ENCODE results near the gene HOXD9.

The HOXD9 gene

DNA sequence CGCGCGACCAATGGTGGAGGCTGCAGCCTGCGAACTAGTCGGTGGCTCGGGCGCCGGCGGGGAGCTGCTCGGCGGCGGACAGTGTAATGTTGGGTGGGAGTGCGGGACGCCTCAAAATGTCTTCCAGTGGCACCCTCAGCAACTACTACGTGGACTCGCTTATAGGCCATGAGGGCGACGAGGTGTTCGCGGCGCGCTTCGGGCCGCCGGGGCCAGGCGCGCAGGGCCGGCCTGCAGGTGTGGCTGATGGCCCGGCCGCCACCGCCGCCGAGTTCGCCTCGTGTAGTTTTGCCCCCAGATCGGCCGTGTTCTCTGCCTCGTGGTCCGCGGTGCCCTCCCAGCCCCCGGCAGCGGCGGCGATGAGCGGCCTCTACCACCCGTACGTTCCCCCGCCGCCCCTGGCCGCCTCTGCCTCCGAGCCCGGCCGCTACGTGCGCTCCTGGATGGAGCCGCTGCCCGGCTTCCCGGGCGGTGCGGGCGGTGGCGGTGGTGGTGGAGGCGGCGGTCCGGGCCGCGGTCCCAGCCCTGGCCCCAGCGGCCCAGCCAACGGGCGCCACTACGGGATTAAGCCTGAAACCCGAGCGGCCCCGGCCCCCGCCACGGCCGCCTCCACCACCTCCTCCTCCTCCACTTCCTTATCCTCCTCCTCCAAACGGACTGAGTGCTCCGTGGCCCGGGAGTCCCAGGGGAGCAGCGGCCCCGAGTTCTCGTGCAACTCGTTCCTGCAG is at the start of gene HOXD9:
TSS of gene HOXD9 (plus strand) at position 37 of the 728 bp plus-strand sequence. CDS start at position 87, 50 bp downstream.
- no peak for DNase-seq (ENCODE audit: low read depth, low spot score)
- no peaks in the 10 kb centered on the region for H3K9me3 ChIP-seq (ENCODE audit: control insufficient read depth, insufficient read depth, low read length)
- WGBS (ENCODE audit: insufficient coverage, insufficient read length), result no CpG with 5 or more reads among the region's 84 CpGs
- H3K36me3 ChIP-seq (ENCODE audit: control insufficient read depth, insufficient read depth, low read length), result no peaks in the 10 kb centered on the region
- H3K4me1 ChIP-seq (ENCODE audit: control insufficient read depth, insufficient read depth, low read length), result peaks cover 7% of the 10 kb centered on the region; the same call in 1 of the 2 replicates
- H3K27ac ChIP-seq (ENCODE audit: low read length), result no peak within 1 kb of the TSS
- H3K27me3 ChIP-seq (ENCODE audit: control insufficient read depth, insufficient read depth, low read length), result peaks cover 92% of the 10 kb centered on the region
- H3K4me3 ChIP-seq (ENCODE audit: low read length), result peak within 1 kb of the TSS; percentile 22; the same call in 1 of the 2 replicates

DNA sequence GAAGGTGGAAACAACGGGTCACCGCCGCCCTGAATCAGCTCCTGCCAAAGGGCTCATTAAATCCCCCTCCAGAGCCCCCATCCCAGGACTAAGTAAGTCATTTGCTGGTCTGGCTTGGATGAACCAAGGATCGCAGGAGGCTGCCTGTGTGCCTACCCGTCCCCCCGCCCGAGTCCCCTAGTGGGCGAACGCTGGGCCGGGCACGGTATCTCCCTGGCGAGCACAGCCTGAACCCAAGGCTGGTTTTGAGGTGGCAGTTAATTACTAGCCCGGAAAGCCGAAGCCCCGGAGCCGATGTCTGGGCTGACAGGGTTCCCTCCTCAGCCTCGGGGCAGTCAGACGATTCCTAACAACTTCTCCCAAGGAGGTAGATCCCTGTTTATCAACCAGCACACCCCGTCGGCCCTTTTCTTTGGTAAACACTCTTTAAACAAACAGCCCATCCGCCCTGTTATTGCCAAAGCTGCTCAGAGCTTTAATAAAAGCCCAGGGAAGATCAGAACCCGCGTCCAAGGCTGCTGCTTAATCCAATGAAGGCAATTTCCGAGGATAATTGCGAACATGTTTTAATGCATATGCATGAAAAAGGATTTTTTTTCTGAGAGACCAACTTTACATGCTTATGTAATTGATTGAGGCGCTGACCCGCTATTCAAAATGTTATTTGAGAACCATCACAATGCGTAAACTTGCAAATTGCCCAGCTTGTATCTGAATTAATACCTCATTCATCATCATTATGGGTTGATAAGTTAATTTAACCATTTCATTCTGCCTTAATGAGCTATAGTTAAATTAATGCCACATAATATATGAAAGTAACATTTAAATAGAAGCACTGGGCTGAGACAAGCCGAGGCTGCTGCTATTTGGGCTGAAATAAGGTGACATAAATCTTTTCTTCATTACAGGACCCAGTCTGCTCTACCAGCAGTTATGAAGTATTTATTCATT is 49.3 kb upstream of the HOXD9 start:
- Histone ChIP-seq H3K36me3 (ENCODE audit: control insufficient read depth, insufficient read depth, low read length) (no peaks in the 10 kb centered on the region), H3K27me3 (ENCODE audit: control insufficient read depth, insufficient read depth, low read length) (peaks cover 89% of the 10 kb centered on the region), H3K4me1 (ENCODE audit: control insufficient read depth, insufficient read depth, low read length) (no peaks in the 10 kb centered on the region), H3K9me3 (ENCODE audit: control insufficient read depth, insufficient read depth, low read length) (no peaks in the 10 kb centered on the region), H3K27ac (ENCODE audit: low read length) (no peak overlapping the region), H3K4me3 (ENCODE audit: low read length) (no peak overlapping the region)
- WGBS (ENCODE audit: insufficient coverage, insufficient read length), result no CpG with 5 or more reads among the region's 29 CpGs
- DNase-seq (ENCODE audit: low read depth, low spot score), result no peak

- WGBS (ENCODE audit: insufficient coverage, insufficient read length), result no CpG with 5 or more reads among the region's 7 CpGs
- Histone ChIP-seq H3K9me3 (ENCODE audit: control insufficient read depth, insufficient read depth, low read length) (no peaks in the 10 kb centered on the region), H3K4me1 (ENCODE audit: control insufficient read depth, insufficient read depth, low read length) (no peaks in the 10 kb centered on the region), H3K36me3 (ENCODE audit: control insufficient read depth, insufficient read depth, low read length) (no peaks in the 10 kb centered on the region), H3K4me3 (ENCODE audit: low read length) (no peak overlapping the region), H3K27me3 (ENCODE audit: control insufficient read depth, insufficient read depth, low read length) (peaks cover 87% of the 10 kb centered on the region), H3K27ac (ENCODE audit: low read length) (no peak overlapping the region)
- DNase-seq (ENCODE audit: low read depth, low spot score), result no peak
These were observed 47.5 kb upstream of the HOXD9 start for GRCh38 chr2:176074919-176075425.

DNA sequence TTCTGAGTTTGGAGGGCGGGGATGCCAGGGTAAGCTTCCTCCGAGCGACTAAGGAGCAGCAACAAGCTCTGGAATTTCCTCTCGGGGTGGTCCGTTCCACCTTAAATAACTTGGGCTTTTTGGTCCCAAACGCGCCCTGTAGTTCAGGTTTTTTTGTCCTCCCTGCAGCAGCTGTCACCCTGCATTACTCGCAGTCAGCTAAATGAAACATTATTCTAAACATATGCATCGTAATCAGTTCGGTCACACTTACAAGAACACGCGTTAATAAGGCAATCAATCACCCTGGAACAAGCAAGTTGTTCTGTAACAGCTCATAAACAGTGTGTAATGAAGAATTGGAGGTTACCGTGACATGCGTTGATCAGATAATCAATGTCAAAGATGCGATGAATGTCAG is 47.0 kb upstream of the HOXD9 start:
- no peak for DNase-seq (ENCODE audit: low read depth, low spot score)
- Histone ChIP-seq H3K4me1 (ENCODE audit: control insufficient read depth, insufficient read depth, low read length) (no peaks in the 10 kb centered on the region; the same call in 1 of the 2 replicates), H3K27me3 (ENCODE audit: control insufficient read depth, insufficient read depth, low read length) (peaks cover 84% of the 10 kb centered on the region), H3K36me3 (ENCODE audit: control insufficient read depth, insufficient read depth, low read length) (no peaks in the 10 kb centered on the region), H3K4me3 (ENCODE audit: low read length) (no peak overlapping the region), H3K9me3 (ENCODE audit: control insufficient read depth, insufficient read depth, low read length) (no peaks in the 10 kb centered on the region), H3K27ac (ENCODE audit: low read length) (no peak overlapping the region)
- no CpG with 5 or more reads among the region's 15 CpGs for WGBS (ENCODE audit: insufficient coverage, insufficient read length)

GRCh38 chr2:176076063-176076462 is 46.5 kb upstream of the HOXD9 start:
- H3K27me3 ChIP-seq (ENCODE audit: control insufficient read depth, insufficient read depth, low read length), result peaks cover 84% of the 10 kb centered on the region

DNA sequence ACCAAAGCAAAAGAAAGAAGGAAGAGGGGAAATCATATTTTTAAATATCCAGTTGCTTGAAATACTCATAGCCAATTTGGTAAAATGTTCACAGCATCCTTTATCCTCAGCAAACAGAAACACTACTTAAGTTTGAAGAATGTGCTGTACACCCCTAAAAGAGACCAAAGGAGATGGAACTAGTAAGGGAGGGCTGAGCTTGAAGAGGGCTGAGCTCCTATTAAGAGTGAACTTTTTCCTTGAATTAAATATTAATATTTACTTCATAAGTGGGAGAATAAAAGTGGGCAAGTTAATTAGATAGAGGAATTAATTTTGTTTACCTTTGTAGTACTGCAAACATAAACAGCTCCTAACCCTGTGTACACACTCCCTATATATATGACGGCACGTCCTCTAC is 45.7 kb upstream of the HOXD9 start:
- Histone ChIP-seq H3K4me1 (ENCODE audit: control insufficient read depth, insufficient read depth, low read length) (no peaks in the 10 kb centered on the region; the same call in 1 of the 2 replicates), H3K9me3 (ENCODE audit: control insufficient read depth, insufficient read depth, low read length) (no peaks in the 10 kb centered on the region), H3K27ac (ENCODE audit: low read length) (no peak overlapping the region), H3K36me3 (ENCODE audit: control insufficient read depth, insufficient read depth, low read length) (no peaks in the 10 kb centered on the region), H3K27me3 (ENCODE audit: control insufficient read depth, insufficient read depth, low read length) (peaks cover 84% of the 10 kb centered on the region), H3K4me3 (ENCODE audit: low read length) (no peak overlapping the region)
- no peak for DNase-seq (ENCODE audit: low read depth, low spot score)
- WGBS (ENCODE audit: insufficient coverage, insufficient read length), result no CpG with 5 or more reads among the region's 2 CpGs

More at GRCh38 chr2:176076063-176076462, 46.5 kb upstream of the HOXD9 start:
- Histone ChIP-seq H3K27ac (ENCODE audit: low read length) (no peak overlapping the region), H3K36me3 (ENCODE audit: control insufficient read depth, insufficient read depth, low read length) (no peaks in the 10 kb centered on the region), H3K9me3 (ENCODE audit: control insufficient read depth, insufficient read depth, low read length) (no peaks in the 10 kb centered on the region), H3K4me1 (ENCODE audit: control insufficient read depth, insufficient read depth, low read length) (no peaks in the 10 kb centered on the region; the same call in 1 of the 2 replicates), H3K4me3 (ENCODE audit: low read length) (no peak overlapping the region)
- no peak for DNase-seq (ENCODE audit: low read depth, low spot score)
- WGBS (ENCODE audit: insufficient coverage, insufficient read length), result no CpG with 5 or more reads among the region's 7 CpGs

DNA sequence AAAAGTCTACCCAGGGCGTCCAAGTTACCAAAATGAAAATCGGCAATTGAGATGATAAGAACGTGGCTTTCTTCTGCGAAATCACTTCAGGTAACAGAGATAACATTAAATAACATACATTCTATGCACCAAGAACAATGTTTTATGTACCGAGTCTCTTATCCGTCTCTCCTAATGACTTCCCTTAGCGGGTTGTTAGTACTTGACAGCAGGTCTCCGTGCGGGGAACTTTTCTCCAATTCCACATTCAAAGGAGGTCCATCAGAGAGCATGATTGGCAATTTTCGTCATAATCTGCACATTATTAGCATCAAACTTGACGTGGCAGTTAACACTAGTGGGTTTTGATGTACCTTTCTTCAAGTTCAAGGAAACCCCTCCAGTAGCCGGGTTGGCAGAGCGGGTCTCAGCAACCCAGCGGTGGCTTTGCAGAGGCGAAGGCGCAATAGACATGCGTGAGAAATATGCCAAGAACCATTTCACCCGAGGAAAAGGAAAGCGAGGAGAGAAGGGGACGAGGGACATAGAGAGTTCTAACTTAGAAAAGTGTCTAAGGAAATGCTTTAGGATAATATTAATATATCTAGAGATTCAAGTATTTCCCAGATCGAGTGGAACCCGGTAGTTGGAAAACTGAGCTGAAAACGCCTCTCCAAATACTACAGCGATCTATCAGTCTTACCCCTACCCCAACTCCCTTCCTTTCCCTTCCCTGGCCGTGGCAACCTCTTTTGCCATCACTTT is 43.8 kb upstream of the HOXD9 start:
- H3K36me3 ChIP-seq (ENCODE audit: control insufficient read depth, insufficient read depth, low read length), result no peaks in the 10 kb centered on the region
- no peak overlapping the region for H3K27ac ChIP-seq (ENCODE audit: low read length)
- no CpG with 5 or more reads among the region's 25 CpGs for WGBS (ENCODE audit: insufficient coverage, insufficient read length)
- DNase-seq (ENCODE audit: low read depth, low spot score), result no peak
- peaks cover 84% of the 10 kb centered on the region for H3K27me3 ChIP-seq (ENCODE audit: control insufficient read depth, insufficient read depth, low read length)
- no peaks in the 10 kb centered on the region for H3K9me3 ChIP-seq (ENCODE audit: control insufficient read depth, insufficient read depth, low read length)
- no peak overlapping the region for H3K4me3 ChIP-seq (ENCODE audit: low read length)
- H3K4me1 ChIP-seq (ENCODE audit: control insufficient read depth, insufficient read depth, low read length), result peaks cover 4% of the 10 kb centered on the region; the same call in 1 of the 2 replicates

GRCh38 chr2:176079285-176079830 is 43.2 kb upstream of the HOXD9 start:
- DNase-seq (ENCODE audit: low read depth, low spot score), result no peak
- no peaks in the 10 kb centered on the region for H3K36me3 ChIP-seq (ENCODE audit: control insufficient read depth, insufficient read depth, low read length)
- H3K4me1 ChIP-seq (ENCODE audit: control insufficient read depth, insufficient read depth, low read length), result peaks cover 4% of the 10 kb centered on the region; the same call in 1 of the 2 replicates
- H3K27me3 ChIP-seq (ENCODE audit: control insufficient read depth, insufficient read depth, low read length), result peaks cover 84% of the 10 kb centered on the region
- peak overlapping the region; percentile 14; the same call in 1 of the 2 replicates for H3K4me3 ChIP-seq (ENCODE audit: low read length)
- H3K27ac ChIP-seq (ENCODE audit: low read length), result no peak overlapping the region
- no CpG with 5 or more reads among the region's 30 CpGs for WGBS (ENCODE audit: insufficient coverage, insufficient read length)
- H3K9me3 ChIP-seq (ENCODE audit: control insufficient read depth, insufficient read depth, low read length), result no peaks in the 10 kb centered on the region

- Histone ChIP-seq H3K4me1 (ENCODE audit: control insufficient read depth, insufficient read depth, low read length) (peaks cover 4% of the 10 kb centered on the region; the same call in 1 of the 2 replicates), H3K4me3 (ENCODE audit: low read length) (peak overlapping the region; percentile 2; the same call in 1 of the 2 replicates), H3K27me3 (ENCODE audit: control insufficient read depth, insufficient read depth, low read length) (peaks cover 84% of the 10 kb centered on the region), H3K27ac (ENCODE audit: low read length) (no peak overlapping the region), H3K36me3 (ENCODE audit: control insufficient read depth, insufficient read depth, low read length) (no peaks in the 10 kb centered on the region), H3K9me3 (ENCODE audit: control insufficient read depth, insufficient read depth, low read length) (no peaks in the 10 kb centered on the region)
- WGBS (ENCODE audit: insufficient coverage, insufficient read length), result no CpG with 5 or more reads among the region's 86 CpGs
- DNase-seq (ENCODE audit: low read depth, low spot score), result no peak
These were observed 42.5 kb upstream of the HOXD9 start for GRCh38 chr2:176079831-176080539.
